Measurements from ENCODE around the gene HS1BP3. TPM values are rescaled to one million over a fixed set of nuclear protein-coding genes. Genes with fewer than 3 reads are reported as not detected.

HS1BP3 gene
- total and polyA plus RNA-seq, 2 of the 13 experiments (the other 11 are each of a cell fraction or from before 2014, with no cell fraction given): 15.2 to 22.0 TPM

DNA sequence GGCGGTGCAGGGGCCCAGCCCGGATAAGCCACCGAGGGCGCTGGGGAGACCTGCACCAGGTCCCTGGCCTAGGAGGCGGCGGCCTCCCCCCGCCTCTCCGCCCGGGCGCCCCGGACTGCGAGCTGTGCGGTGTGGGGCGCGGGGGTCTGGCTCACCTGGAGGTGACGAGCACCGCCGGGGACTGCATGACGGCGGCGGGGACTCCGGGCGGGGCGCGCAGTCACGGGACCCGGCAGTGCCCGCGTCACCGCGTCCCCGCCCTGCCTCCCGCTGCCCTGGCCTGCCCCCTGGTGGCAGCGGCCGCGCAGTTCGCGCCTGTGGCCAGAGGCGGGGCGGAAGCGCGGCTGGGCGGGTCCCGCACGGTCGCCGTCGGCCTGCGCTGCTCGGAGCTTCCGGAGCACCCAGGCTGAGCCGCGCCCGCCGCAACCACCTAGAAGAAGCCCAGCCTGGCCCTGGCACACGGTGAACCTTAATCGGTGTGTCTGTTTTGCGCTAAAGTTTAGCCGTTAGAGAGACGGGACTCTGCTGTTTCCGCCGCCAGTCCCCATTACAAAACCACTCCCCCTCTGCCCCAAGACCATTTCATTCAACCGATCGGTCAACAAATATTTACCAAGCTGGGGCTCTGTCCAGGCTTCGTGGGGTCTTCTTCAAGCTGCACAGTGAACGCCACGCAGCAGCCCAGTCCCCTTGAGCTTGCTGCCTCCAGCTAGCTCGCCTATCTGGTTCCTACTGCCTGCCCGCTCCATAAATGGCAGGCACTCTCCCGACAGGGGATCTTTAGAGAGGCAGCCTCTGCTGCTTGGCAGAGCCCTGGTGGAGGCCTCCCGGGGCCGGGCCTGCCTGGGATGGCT is at the start of gene HS1BP3 (continued):
- TF ChIP-seq, protein P1, sequence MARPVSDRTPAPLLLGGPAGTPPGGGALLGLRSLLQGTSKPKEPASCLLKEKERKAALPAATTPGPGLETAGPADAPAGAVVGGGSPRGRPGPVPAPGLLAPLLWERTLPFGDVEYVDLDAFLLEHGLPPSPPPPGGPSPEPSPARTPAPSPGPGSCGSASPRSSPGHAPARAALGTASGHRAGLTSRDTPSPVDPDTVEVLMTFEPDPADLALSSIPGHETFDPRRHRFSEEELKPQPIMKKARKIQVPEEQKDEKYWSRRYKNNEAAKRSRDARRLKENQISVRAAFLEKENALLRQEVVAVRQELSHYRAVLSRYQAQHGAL (CRISPR knock-in tag; IDR thresholded peaks at IDR 0.05; ENCODE audit: not compliant biosample characterization): no peak
- TF ChIP-seq SALL1 (CRISPR knock-in tag; IDR thresholded peaks at IDR 0.05) (peak; percentile 91), GABPB1 (CRISPR knock-in tag; IDR thresholded peaks at IDR 0.05) (peak; percentile 87), HOMEZ (CRISPR knock-in tag; IDR thresholded peaks at IDR 0.05; ENCODE audit: low read depth) (no peak; the same call in 1 of the 2 replicates), HNRNPK (IDR thresholded peaks at IDR 0.05; ENCODE audit: low read depth, low read length, poor library complexity, severe bottlenecking) (peak; percentile 68), ZNF776 (CRISPR knock-in tag; IDR thresholded peaks at IDR 0.05) (peak; percentile 97), TSC22D2 (CRISPR knock-in tag; IDR thresholded peaks at IDR 0.05; ENCODE audit: borderline replicate concordance) (0 out of 2 replicates have a peak, but pooled peaks have one; percentile 25), IRF9 (CRISPR knock-in tag; IDR thresholded peaks at IDR 0.05; ENCODE audit: borderline replicate concordance) (peak; percentile 15; the same call in 1 of the 2 replicates), REL (CRISPR knock-in tag; conservative IDR thresholded peaks at IDR 0.05) (peak; percentile 76; the same call in 1 of the 2 replicates), GTF2F1 (IDR thresholded peaks at IDR 0.05; ENCODE audit: low read length) (no peak), ZNF780A (CRISPR knock-in tag; IDR thresholded peaks at IDR 0.05) (no peak), CREB3 (CRISPR knock-in tag; IDR thresholded peaks at IDR 0.05) (peak; percentile 76; the same call in 1 of the 2 replicates), CEBPG (CRISPR knock-in tag; IDR thresholded peaks at IDR 0.05) (no peak), ZBTB38 (CRISPR knock-in tag; IDR thresholded peaks at IDR 0.05) (peak; percentile 67), ZNF160 (CRISPR knock-in tag; IDR thresholded peaks at IDR 0.05) (peak; percentile 80), ZNF749 (CRISPR knock-in tag; IDR thresholded peaks at IDR 0.05; ENCODE audit: borderline replicate concordance) (no peak), MED1 (CRISPR knock-in tag; IDR thresholded peaks at IDR 0.05) (peak; percentile 86), ZNF235 (CRISPR knock-in tag; IDR thresholded peaks at IDR 0.05; ENCODE audit: borderline replicate concordance) (peak; percentile 99), HNRNPL (IDR thresholded peaks at IDR 0.05; ENCODE audit: low read depth, low read length) (peak; percentile 72; the same call in 1 of the 2 replicates), ZNF207 (IDR thresholded peaks at IDR 0.05; ENCODE audit: borderline replicate concordance) (no peak), ZSCAN21 (CRISPR knock-in tag; IDR thresholded peaks at IDR 0.05; ENCODE audit: borderline replicate concordance) (peak; percentile 94), KAT7 (CRISPR knock-in tag; IDR thresholded peaks at IDR 0.05; ENCODE audit: borderline replicate concordance) (peak; percentile 71; the same call in 1 of the 2 replicates), ZBTB7B (CRISPR knock-in tag; IDR thresholded peaks at IDR 0.05) (peak; percentile 67; the same call in 1 of the 2 replicates)

Measured in HepG2 (cell line).